AG04450 (cell line): ENCODE results near the gene PRR15. TPM values are rescaled to one million over a fixed set of nuclear protein-coding genes. Genes with fewer than 3 reads are reported as not detected.

Experiments used
- CTCF ChIA-PET: fragments of 300-600, 350-600 bp; formaldehyde crosslinking; extraction: SDS; loops from one replicate; lab custom pipeline; 2022; ENCODE audit warnings: antibody characterized with exemption, inconsistent platforms; lab: Charles Lee
- POLR2A ChIA-PET: fragments of 350-600 bp; formaldehyde crosslinking; extraction: SDS; loops from one replicate; lab custom pipeline; 2021; ENCODE audit warnings: antibody characterized with exemption, inconsistent platforms; lab: Yijun Ruan, JAX
- DNase-seq: peaks from one replicate; pipeline ENCODE4 v3.0.0-alpha.2; 2011; ENCODE audit warnings: low read depth, low spot score
- H3K27ac ChIP-seq: one replicate; pipeline ENCODE4 v1.5.1; 2012; ENCODE audit warnings: low read depth, low read length, control low read depth
- H3K27me3 ChIP-seq: one replicate; pipeline ENCODE4 v1.6.0; 2012; ENCODE audit warnings: low read length; ENCODE audit not compliant: control insufficient read depth, insufficient read depth
- H3K4me3 ChIP-seq: 2 replicates; pipeline ENCODE4 v1.5.1; 2011; ENCODE audit warnings: mild to moderate bottlenecking, low read depth, low read length, control low read depth
- H3K9me3 ChIP-seq: 2 replicates; pipeline ENCODE4 v1.5.1; 2012; ENCODE audit warnings: low read length; ENCODE audit not compliant: control insufficient read depth, insufficient read depth
- CTCF ChIP-seq: IDR thresholded peaks from 2 replicates; pipeline ENCODE4 v1.5.1; 2011; ENCODE audit warnings: low read depth, low read length, control low read depth, inconsistent platforms
- polyA plus RNA-seq: library from polyadenylated mRNA; depleted of rRNA; stranded (reverse); fragments of >200 nt; gene quantifications from 2 replicates; pipeline ENCODE4 v1.2.3, GENCODE V29; 2011

Gene PRR15
- polyA plus RNA-seq, 1 experiment = not detected

DNA sequence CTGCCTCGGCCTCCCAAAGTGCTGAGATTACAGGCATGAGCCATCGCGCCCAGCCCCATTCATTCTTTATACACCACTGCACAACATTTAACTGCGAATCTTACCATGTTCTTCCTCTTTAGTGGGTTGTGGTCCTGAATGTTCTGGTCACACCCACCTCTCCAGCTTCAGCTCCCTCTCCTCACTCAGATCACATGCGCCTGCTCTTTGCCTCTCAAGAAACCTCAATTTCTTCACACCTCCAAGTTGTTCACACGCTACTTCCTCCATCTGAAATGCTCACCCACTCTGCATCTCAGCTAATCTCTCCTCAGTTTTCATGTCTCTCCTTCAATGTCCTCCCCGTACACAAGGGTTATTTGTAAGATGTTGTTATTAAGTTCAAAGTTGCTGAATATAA, 2.4 kb upstream of the PRR15 start:
- H3K9me3 ChIP-seq = peaks cover 9% of the 10 kb centered on the region; the same call in 1 of the 2 replicates
- no peak for TF ChIP-seq CTCF
- POLR2A ChIA-PET = no interaction called here
- H3K4me3 ChIP-seq = no peak overlapping the region
- CTCF ChIA-PET = no interaction called here
- peaks cover 46% of the 10 kb centered on the region for H3K27me3 ChIP-seq
- H3K27ac ChIP-seq = no peak overlapping the region
- no peak for DNase-seq

- H3K27ac ChIP-seq = no peak overlapping the region
- no peak overlapping the region for H3K4me3 ChIP-seq
- ChIA-PET CTCF (no interaction called here), POLR2A (no interaction called here)
- TF ChIP-seq CTCF = no peak
- no peak for DNase-seq
- peaks cover 9% of the 10 kb centered on the region; the same call in 1 of the 2 replicates for H3K9me3 ChIP-seq
- peaks cover 57% of the 10 kb centered on the region for H3K27me3 ChIP-seq
These were observed 1.3 kb upstream of the PRR15 start for GRCh38 chr7:29562307-29562706.

GRCh38 chr7:29564496-29565223, 1.0 kb downstream of the PRR15 start:
- ChIA-PET CTCF (interaction anchor here (1.0 kb wide), 1 partner anchor 24 kb away, joined by 6 read pairs; no protein-coding TSS in a partner anchor), POLR2A (no interaction called here)
- Histone ChIP-seq H3K27ac (no peak overlapping the region), H3K27me3 (peaks cover 69% of the 10 kb centered on the region), H3K4me3 (peak overlapping the region; percentile 45), H3K9me3 (peaks cover 9% of the 10 kb centered on the region; the same call in 1 of the 2 replicates)
- no peak for DNase-seq
- no peak for TF ChIP-seq CTCF

- Histone ChIP-seq H3K9me3 (peaks cover 9% of the 10 kb centered on the region; the same call in 1 of the 2 replicates), H3K27ac (no peak overlapping the region), H3K4me3 (peak overlapping the region; percentile 45), H3K27me3 (peaks cover 72% of the 10 kb centered on the region)
- DNase-seq = no peak
- POLR2A ChIA-PET = no interaction called here
- TF ChIP-seq CTCF = no peak
- CTCF ChIA-PET = interaction anchor here (1.0 kb wide), 1 partner anchor 23 kb away, joined by 6 read pairs; no protein-coding TSS in a partner anchor
These were observed 1.6 kb downstream of the PRR15 start for GRCh38 chr7:29565224-29565630.

DNA sequence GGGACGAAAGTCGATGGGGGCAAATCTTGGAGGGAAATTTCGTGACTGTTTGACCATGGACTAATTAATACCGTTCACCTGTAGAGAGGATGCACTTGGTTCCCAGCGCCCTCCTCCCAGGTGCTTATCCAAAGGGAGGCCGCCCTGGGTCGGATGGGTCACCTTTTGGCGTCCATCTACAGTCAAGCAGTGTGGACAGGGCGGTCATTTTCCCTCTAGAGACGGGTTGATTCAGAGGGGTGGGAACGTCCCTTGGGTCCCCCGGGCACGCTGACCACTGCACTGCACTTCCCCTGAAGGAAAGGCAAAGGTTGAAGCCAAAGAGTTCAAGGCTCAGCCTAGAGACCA, 2.0 kb downstream of the PRR15 start:
- POLR2A ChIA-PET = no interaction called here
- H3K9me3 ChIP-seq = peaks cover 9% of the 10 kb centered on the region; the same call in 1 of the 2 replicates
- no peak overlapping the region for H3K4me3 ChIP-seq
- peaks cover 73% of the 10 kb centered on the region for H3K27me3 ChIP-seq
- CTCF ChIA-PET = interaction anchor here (1.0 kb wide), 1 partner anchor 23 kb away, joined by 6 read pairs; no protein-coding TSS in a partner anchor
- no peak for TF ChIP-seq CTCF
- no peak overlapping the region for H3K27ac ChIP-seq
- no peak for DNase-seq
